HG02759 (cell line): ENCODE measurements around the gene AQP1.

Experiments used
- ATAC-seq: cut with Tn5 transposase; IDR thresholded peaks from one replicate; pipeline ENCODE4 v1.9.1; 2021; ENCODE audit warnings: mild to moderate bottlenecking, moderate library complexity; ENCODE audit not compliant: unreplicated experiment

Gene AQP1

DNA sequence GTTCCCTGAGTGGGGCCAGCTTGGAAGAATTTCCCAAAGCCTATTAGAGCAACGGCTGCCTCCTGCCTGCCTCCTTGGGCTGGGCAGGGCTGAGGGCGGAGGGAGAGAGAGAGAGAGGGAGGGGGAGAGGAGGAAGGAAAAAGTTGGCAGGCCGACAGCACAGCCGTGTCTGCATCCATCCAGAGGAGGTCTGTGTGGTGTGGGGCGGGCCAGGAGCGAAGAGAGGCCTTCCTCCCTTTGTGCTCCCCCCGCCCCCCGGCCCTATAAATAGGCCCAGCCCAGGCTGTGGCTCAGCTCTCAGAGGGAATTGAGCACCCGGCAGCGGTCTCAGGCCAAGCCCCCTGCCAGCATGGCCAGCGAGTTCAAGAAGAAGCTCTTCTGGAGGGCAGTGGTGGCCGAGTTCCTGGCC lies at the start of gene AQP1:
TSS of gene AQP1 (plus strand) at position 293 of the 409 bp plus-strand sequence. CDS start at position 350, 57 bp downstream.
- ATAC-seq = no peak

DNA sequence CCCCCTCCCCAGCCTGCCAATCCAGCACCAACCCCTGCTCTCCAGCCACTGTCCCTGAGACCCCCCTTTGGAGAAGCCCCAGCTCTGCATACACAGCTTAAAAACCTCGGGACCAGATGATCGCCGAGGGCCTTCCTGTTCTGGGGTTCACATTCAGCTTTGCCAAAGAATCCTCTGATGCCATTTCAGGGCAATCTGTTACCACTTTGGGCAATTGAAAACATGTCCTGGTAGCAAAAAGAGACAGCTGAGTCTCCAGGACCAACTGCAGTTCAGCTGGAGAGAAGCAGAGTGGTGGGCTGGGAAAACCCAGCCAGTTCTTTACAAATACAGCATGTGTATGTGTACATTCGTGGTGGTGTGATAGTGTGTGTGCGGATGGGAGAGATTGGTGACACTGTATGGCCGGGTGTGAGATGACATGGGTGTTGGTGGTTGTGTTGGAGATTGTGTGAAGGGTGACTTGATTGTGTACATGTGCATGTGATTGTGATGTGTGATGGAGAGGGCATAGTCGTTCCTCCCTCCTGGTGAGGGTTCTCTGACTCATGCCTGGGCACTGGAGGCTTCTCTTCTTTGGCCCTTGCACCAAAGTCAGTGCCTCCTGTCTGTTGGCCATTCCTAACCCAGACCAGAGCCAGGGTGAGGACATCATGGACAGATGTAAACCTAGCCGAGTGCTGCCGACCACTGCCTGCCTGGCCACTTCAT lies 48.5 kb upstream of the AQP1 start:
- no peak for ATAC-seq

DNA sequence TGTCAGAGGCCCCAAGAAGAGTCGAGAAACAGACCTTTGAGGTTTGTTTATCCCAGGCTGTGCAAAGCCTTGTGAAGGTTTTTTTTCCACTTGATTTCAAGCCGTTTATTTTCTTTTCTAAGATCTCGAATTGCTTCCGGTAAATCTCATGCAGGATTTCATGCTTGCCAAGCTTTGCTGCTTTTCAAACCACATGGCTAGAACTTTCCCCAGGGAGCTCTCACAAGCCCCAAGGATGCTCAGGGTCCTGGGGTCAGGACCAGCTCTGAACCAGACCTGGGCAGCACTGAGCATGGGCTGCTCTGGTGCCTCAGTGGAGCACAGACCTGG lies 48.0 kb upstream of the AQP1 start:
- no peak for ATAC-seq

DNA sequence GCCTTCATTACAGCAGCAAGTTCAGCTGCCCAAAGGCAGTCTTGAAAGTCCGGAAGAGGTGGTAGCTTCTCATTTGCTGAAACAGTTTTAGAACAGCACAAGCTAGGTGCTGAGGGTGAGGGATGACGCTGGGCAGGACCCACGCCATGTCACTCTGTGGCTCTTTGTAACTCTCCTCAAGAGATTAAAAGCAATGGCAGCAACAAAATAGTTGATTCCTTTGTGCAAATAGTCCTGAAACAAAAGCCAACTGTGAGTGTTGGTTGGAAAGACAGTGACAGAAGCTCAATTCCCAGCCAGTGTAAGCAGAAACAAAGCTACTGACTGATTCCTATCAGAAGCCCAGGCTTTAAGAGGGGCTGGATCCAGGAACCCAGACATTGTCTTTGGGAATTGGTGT lies 47.6 kb upstream of the AQP1 start:
- ATAC-seq = no peak

DNA sequence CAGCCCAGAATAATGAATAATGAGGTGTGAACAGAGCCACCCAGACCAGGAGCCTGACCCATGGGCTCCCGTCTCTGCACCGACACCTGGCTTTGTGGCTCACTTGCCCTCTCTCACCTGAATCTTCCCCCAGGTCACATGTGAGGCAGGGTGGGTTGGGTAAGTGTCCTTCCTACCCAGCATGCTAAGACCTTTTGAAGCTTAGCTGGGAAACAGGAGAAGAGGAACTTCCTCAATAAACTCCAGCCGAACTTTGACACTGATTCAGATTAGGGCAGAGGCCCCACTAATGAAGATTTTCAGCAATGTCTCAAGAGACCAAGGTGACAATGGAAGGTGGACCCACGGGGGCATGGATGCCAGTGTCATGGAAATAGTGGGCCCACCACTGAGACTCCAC lies 46.6 kb upstream of the AQP1 start:
- ATAC-seq = no peak

DNA sequence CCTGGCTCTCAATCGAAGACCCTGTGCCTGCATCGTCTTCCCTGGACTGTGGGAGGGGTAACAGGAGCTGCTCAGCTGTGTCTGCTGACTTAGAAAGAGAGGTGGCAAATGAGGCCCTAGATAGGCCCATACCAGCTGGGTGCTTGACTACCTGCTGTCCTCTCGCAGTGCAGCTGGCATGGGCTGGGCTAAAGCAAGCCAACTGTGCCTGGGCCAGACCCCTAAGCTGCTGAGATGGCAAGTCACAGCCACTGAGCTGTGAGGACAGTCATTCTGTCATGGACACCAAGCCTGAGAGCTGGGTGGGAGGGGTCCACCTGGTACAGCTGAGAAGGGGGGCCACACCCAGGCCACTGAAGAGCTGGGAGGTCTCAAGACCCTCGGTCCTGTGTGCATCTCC lies 45.8 kb upstream of the AQP1 start:
- no peak for ATAC-seq

DNA sequence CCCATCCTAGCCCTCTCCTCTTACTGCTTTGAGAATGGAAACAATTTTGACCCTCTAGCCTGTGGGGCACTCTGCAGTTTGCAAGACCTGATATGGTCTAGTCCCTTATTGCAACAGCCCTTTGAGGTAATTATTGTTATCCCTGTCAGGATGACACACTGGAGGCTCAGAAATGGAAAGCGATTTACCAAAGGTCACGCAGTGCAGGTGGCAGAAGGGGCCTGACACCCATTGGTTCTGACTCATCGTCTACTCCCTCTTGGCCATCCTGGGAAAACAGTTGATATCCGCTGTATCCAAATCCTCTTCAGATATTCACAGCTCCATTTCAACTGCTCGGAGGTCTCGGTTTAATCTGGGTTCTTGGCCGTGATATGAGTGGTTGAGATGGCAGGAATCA lies 44.7 kb upstream of the AQP1 start:
- ATAC-seq = no peak

DNA sequence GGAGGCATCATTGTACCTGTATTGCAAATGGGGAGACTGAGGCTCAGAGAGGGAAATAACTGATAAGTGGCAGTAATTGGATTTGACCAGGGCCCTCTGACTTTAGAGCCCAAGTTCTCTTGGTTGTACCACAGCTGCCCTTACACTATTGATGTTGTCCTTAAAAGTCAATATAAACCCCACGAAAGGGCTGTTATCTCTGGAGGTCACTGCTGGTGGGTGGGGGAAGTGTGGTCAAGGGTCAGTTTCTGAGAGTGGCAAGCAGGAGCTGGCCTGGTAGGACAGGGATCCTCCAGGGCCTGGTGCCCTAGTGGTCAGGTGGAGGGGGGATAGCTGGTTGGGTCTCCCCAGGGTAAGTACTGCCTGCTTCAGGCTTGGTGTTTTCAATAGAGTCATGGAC lies 44.2 kb upstream of the AQP1 start:
- no peak for ATAC-seq

DNA sequence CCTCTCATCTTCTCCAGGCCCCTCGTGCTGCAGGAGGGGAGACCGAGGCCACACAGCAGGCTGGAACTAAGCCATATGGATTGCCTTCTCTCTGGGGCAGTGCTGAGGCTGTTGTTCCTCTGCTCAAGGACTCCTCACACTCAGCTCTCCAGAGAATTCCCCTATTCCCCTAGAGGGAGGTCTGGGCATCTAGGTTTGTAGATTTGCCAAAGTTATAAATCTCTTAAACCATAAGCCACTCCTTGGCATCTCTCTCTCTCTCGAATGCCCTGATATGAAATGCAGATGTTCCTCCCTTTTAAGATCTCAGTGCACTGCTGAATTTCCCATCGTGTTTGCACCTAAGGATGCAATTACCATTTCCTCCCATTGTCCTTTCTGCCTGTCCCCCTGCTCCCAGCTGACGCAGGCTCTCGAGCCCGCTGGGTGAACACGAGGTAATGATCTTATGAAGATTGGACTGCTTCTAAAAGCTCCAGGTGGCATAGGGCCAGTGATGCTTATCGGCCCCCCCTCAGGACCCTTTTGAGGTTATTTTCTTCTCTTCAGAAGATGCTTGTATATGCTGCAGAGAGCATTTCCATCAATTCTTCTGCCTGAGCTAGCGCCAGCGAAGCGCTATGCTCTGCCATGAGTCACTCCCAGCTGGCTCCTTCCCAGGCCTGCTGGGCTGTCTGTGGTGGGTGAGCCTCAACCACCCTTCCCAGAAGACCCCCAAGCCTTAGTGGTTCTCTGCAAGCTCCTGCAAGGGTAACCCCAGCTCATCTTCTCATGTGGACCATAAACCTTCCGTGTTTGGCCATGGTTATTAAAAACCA lies 41.6 kb upstream of the AQP1 start:
- no peak for ATAC-seq

DNA sequence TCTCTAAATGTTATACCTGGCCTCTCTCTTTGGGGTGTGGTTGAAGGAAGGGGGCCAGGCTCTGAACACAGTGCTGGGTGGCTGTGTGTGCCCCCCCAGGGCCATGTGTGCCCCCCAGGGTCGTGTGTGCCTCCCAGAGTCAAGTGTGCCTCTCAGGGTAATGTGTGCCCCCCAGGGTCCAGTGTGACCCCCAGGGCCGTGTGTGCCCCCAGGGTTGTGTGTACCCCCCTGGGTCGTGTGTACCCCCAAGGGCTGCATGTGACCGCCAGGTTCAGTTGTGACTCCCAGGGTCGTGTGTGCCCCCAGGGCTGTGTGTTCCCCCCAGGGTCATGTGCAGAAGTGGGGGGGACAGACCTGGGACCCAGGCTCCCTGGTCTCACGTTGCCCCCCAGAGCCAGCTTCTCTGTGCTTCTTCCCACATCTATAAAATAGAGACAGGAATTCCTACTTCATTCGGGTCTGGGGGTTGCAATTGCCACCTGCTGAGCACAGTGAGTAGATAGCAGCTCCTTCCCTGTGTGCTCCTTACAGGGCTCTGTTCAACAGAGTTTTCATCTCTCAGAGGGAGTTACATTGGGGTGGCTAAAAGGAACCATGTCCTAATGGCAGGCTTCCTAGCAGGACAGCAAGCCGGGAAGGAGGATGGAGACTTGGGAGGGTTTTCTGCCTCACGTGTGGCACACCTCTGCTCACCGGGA lies 40.7 kb upstream of the AQP1 start:
- no peak for ATAC-seq

DNA sequence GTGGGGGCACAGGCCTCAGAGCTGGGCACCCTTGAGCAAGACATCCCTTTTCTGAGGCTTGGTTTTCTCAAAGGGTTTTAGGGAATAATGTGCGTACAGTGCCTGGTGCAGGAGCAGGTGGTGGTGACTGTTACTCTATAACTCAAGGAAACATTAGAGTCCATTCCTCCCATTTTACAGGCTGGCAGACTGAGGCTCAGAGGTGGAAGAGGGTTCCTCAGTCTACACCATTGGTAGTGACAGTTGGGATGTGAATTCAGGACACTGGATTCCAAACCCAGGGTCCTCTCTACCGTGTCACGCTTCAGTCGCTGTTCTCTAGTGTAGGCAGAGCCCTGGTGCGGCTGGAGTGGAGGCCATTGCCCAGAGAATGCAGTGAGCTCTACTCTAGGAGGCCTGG lies 40.0 kb upstream of the AQP1 start:
- no peak for ATAC-seq

DNA sequence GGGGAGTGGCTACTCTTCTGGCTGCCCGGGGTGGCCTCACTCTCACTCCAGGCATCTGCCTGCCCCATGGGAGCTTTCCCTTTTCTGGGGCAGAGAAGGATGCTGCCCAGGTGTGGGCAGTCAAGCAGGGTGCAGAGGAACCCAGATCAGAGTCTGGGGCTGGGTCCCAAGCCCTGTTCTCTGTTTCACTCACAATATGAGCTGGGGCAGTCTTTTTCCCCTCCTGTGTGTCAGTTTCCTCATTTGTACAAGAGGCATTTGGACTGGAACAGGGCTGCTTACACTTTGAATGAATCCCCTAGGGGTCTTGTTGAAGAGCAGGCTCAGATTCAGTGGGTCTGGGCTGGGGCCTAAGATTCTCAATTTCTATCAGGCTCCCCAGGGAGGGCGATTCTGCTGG lies 38.4 kb upstream of the AQP1 start:
- ATAC-seq = no peak

DNA sequence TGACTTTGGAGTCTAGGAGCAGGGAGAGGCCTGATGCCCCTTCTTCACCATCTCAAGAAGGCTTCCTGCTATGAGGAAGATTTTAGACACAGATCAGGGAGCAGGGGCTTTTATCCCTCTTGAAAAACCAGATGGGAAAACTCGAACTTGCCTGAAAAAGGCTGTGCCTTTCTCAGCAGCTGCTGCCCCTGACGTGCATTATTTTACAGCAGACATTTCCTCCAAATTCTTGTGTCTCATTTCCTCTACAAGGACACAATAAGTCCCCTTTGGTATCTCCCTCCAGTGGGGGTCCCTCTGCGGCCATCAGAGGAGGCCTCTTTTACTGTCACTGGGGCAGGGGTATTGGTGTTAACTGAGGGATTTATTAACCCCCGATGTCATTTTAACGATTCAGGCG lies 38.0 kb upstream of the AQP1 start:
- ATAC-seq = no peak

DNA sequence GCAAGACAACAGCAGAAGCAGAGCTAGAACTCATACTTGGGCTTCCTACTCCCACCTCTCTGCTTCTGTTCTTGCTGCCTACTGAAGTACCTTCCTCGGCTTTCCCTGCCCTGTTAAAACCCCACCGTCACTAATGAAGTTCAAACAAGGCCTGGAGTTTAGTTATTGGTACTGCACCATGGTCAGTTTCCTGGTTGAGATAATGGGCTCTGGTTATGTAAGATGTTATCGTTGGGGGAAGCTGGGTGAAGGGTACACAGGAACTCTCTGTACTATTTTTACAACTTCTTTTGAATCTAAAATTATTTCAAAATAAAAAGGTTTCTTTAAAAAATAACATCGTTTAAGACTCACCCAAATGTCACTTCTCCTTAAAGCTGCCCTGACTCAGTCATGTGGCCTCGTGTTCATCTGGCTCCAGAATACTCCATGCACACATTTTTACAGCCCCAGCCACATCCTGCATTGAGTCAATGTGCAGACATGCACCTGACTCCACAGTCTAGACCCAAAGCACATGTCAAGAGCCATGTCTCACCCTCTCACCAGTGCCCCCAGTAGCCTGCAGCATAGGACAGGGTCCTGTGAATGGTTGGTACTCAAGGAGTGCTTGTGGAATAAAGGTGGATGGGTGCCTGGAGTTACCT lies 36.9 kb upstream of the AQP1 start:
- ATAC-seq = no peak

DNA sequence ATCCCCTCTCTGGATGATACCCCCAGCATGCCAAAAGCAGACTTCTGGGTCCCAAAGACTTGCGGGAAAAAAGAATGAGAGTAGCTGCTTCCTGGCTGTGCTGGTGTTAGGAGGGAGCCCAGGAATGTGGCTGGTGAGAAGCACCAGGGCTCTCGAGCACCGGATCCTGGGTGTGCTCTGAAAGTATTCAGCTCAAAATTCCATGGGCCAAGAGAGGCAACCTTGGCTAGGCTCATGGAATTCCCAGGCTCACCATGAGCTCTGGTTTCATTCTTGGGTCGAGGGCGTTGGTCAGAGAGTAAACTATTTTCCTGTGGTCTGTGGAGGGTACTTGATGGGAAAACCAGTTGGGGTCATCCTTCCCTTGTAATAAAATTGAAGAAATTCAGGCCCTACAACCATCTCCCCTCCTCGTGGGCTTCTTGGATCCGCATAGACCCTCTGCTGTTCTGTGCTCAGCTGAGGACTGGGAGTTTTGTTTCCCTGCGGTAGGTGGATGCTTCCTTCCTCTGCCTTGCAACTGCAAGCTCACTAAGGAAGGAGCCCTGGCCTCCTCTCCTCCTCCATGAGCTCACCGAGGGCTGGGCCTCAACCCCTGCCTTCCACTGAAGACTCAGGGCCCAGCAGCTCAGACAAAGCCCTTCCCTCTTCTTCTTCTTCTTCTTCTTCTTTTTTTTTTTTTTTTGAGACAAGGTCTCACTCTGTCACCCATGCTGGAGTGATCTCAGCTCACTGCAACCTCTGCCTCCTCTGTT lies 34.5 kb upstream of the AQP1 start:
- ATAC-seq = no peak

DNA sequence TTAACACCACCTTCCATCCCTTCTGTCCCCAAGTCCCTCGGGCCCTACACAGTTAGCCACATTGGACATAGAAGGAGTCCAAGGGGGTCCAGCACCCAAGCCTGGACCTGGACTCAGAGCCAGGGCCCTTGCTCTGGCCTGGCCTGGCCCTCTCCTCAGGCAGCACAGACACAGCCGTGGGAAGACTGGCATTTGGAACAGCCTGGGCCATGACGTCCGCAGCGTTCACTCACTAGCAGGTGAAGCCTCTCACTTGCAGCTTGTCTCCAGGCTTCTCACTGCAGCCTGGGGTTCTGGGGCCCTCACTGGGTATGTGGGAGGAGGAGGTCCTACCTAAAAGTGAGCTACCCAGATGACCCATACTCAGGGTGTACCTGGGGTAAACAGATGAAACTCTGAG lies 33.7 kb upstream of the AQP1 start:
- no peak for ATAC-seq

DNA sequence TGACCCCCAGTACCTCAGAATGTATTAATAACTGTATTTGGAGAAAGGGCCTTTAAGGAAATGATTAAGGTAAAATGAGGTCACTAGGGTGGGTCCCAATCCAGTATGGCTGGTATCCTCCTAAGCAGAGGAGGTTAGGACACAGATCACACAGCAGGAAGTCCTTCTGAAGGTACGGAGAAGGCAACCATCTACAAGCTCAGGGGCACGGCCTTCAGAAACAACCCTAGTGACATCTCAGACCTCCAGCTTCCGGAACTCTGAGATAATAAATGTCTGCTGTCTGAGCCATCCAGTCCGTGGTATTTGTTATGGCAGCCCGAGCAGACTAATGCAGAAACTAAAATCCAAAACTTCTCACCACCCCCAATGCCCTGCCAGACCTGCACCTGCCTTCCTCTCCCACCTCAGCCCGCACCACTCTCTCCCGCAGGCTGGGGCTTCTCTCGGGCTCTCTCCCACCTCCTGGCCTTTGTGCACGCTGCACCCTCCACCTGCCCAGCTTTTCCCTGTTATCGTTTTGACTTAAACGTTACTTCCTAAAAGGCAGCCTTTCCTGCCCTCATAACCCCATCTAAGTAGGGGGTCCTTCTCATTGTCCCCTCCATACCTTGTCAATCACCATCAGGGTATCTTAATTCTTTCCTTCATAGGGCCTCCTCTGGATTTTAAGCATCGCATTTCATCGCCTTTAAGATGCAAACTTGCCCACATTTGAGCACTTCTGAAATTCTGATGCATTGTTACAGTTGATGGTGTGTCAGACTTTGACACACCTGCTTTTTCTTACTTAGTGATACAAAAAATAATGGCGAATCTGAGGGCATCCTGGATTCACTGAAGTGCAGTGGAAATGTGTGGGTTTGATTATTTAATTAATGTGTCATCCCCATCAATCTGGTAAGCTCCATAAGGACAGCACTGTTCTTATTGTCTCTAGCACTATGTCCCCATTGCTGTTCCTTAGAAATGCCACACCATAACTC lies 32.2 kb upstream of the AQP1 start:
- ATAC-seq = no peak

DNA sequence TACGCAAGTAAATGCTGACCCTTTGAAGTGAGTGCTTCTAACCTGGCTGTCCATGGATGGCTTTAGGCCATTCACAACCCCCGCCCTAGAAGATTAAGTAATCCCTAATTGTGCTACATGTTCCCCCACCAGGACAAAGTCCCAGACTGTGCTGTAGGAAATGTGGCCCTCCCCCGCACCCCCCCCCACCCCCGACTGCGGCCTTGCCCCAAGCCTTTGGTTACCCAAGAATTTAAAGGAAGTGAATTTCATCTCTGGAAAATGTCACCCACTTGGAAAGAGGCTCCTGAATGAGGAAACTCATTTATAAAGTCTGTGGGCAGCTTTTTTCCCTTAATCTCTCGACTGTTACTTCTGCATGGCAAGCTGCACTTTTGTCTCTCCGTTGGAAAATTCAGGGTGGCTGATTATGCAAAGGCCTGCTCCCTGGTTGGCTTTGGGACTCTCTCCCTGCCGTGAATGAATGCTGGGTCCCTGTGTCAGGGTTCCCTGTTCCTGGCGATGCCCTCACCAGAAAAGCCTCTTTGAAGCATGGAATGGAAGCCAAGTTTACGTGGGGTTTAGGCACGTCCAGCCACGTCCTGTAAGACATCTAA lies 31.4 kb upstream of the AQP1 start:
- no peak for ATAC-seq

DNA sequence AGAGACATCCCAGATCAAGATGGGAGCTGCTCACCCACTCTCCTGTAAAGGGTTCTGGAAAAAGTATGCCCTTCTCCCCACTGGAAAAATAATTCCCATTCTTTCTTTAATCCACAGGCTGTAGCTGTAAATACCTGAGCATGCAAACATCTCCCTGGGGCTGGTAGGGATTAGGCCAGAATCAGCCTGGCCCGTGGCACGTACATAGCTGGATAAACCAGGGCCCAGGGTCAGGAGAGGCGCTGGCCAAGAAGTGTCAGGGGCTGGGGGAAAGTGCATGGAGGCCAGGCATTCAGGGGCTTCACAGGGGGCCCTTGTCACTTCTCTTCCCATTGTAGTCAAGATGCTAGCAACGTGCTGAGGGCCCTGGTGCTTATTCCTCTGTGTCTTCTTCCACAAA lies 30.7 kb upstream of the AQP1 start:
- ATAC-seq = no peak
